ENCODE results near the gene KLHL29.

DNA sequence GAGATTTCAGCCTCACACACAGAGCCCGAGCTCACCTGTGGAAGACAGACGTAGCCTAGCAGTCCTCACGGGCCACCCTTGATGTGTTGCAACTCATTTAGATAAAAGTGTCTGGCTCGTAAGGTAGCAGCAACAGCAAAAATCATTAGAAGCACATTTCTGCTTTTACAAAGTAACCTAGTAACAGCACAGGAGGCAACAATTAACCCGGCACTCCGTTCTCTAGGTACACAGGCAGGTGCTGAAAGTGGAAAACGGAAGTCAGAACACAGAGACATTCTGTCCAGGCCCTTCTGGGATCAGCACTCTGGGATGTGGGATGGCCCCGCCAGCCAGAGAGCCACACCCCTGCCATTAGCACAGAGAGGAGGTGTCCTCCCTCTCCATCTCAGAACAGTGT is 99.3 kb downstream of the KLHL29 start:
- TF ChIP-seq, protein P1, sequence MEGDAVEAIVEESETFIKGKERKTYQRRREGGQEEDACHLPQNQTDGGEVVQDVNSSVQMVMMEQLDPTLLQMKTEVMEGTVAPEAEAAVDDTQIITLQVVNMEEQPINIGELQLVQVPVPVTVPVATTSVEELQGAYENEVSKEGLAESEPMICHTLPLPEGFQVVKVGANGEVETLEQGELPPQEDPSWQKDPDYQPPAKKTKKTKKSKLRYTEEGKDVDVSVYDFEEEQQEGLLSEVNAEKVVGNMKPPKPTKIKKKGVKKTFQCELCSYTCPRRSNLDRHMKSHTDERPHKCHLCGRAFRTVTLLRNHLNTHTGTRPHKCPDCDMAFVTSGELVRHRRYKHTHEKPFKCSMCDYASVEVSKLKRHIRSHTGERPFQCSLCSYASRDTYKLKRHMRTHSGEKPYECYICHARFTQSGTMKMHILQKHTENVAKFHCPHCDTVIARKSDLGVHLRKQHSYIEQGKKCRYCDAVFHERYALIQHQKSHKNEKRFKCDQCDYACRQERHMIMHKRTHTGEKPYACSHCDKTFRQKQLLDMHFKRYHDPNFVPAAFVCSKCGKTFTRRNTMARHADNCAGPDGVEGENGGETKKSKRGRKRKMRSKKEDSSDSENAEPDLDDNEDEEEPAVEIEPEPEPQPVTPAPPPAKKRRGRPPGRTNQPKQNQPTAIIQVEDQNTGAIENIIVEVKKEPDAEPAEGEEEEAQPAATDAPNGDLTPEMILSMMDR (IDR thresholded peaks at IDR 0.05), result no peak
- TF ChIP-seq EP300 (IDR thresholded peaks at IDR 0.05) (no peak), POLR2A (IDR thresholded peaks at IDR 0.05) (no peak)

Data from ovary (tissue), 3 donors.